Measurements from ENCODE around the gene SPATC1L. TPM values are rescaled to one million over a fixed set of nuclear protein-coding genes. Genes with fewer than 3 reads are reported as not detected.

SPATC1L gene
- total and polyA plus RNA-seq, 2 donors (not counting 1 experiment from before 2014, with no cell fraction given): 11.4 to 15.4 TPM

- H3K27me3 Mint-ChIP-seq: no peaks in the 10 kb centered on the region
- H3K4me2 ChIP-seq (replicated peaks; ENCODE audit: low read depth, low read length, poor library complexity, severe bottlenecking): no peak overlapping the region
- H3K4me3 Mint-ChIP-seq: no peak overlapping the region
- H3K79me2 ChIP-seq (ENCODE audit: control insufficient read depth, insufficient read depth, low read length): no peaks in the 10 kb centered on the region
- ATAC-seq (ENCODE audit: low read depth): no peak
- no peak overlapping the region for H3K27ac Mint-ChIP-seq
- H3K9ac ChIP-seq (ENCODE audit: low read length): no peak overlapping the region
- no peak for DNase-seq
- no peak overlapping the region for H2AFZ ChIP-seq (ENCODE audit: insufficient read depth, low read depth, low read length, poor library complexity, severe bottlenecking)
- WGBS (ENCODE audit: insufficient coverage): 93% methylated on average over 49 of the region's 49 CpGs
- intact Hi-C loops (cut with micrococcal nuclease): no loop called here
- no peaks in the 10 kb centered on the region for H3K36me3 ChIP-seq (replicated peaks in 1 of 2; ENCODE audit: control extremely low read depth in 1 of 2, control insufficient read depth in 1 of 2, extremely low read depth in 1 of 2, insufficient read depth in 2 of 2, low read length in 1 of 2)
- no peaks in the 10 kb centered on the region for H3K9me3 Mint-ChIP-seq (ENCODE audit: insufficient read depth)
- CTCF ChIA-PET: no interaction called here
- POLR2A ChIA-PET: no interaction called here
- H3K27me3 ChIP-seq (replicated peaks in 1 of 4; ENCODE audit: control extremely low read depth in 1 of 4, control insufficient read depth in 3 of 4, insufficient read depth in 4 of 4, low read length in 3 of 4): no peaks in the 10 kb centered on the region
- H3K4me1 ChIP-seq (ENCODE audit: control insufficient read depth in 2 of 2, insufficient read depth in 2 of 2, low read length in 2 of 2): no peaks in the 10 kb centered on the region
- H3K4me3 ChIP-seq (ENCODE audit: control extremely low read depth in 1 of 5, extremely low read depth in 1 of 5, insufficient read depth in 1 of 5, low read depth in 2 of 5, low read length in 4 of 5): no peak overlapping the region
- H4K20me1 ChIP-seq (ENCODE audit: control insufficient read depth, insufficient read depth, low read length, poor library complexity, severe bottlenecking): no peaks in the 10 kb centered on the region
- H3K27ac ChIP-seq (ENCODE audit: low read length in 2 of 2): no peak overlapping the region
- peaks cover 0 to 3% (median 0%) of the 10 kb centered on the region in 3 donors for H3K9me3 ChIP-seq (ENCODE audit: control extremely low read depth in 1 of 3, control insufficient read depth in 2 of 3, insufficient read depth in 1 of 3, low read length in 2 of 3)
- TF ChIP-seq EZH2 (IDR thresholded peaks at IDR 0.05; ENCODE audit: borderline replicate concordance, insufficient read depth, low read depth, low read length, poor library complexity, severe bottlenecking) (no peak), CTCF (IDR thresholded peaks at IDR 0.05) (no peak)
- H3K4me1 Mint-ChIP-seq: no peaks in the 10 kb centered on the region
Measured at GRCh38 chr21:46124926-46125845, 59.1 kb downstream of the SPATC1L start.

All from B cell (primary cell).